Ureter (tissue), 1 donor: ENCODE data around the gene CCDC102A. TPM values are rescaled to one million over a fixed set of nuclear protein-coding genes. Genes with fewer than 3 reads are reported as not detected.

Experiments
- DNase-seq: peaks from one replicate; pipeline ENCODE4 v3.0.0-alpha.2; 2020; ENCODE audit warnings: low spot score
- total RNA-seq: library from RNA; stranded (reverse); gene quantifications from one replicate; pipeline ENCODE4 v1.2.4, GENCODE V29; 2023
- donor health status: DM: yes; HTN: yes; CAD: no.

CCDC102A gene
- total RNA-seq, 1 donor from 2014 or later: 4.6 TPM

- DNase-seq: peak; percentile 88
Observed at GRCh38 chr16:57462209-57462977, 74.0 kb downstream of the CCDC102A start, which contains the start of gene POLR2C. TSS of gene POLR2C (plus strand) at chr16:57462679. CDS start at chr16:57462725, 46 bp downstream.

Other genes with a start within 250 kb of the CCDC102A start
- not detected for gene CCL22, start 177.8 kb downstream of the CCDC102A start, total RNA-seq
- gene CX3CL1, start 164.1 kb downstream of the CCDC102A start, total RNA-seq: 31.1 TPM
- 0.78 TPM for gene CCL17, start 131.8 kb downstream of the CCDC102A start, total RNA-seq
- gene CIAPIN1, start 89.2 kb downstream of the CCDC102A start, total RNA-seq: 53.2 TPM
- 66.6 TPM for gene COQ9, start 89.1 kb downstream of the CCDC102A start, total RNA-seq
- 57.3 TPM for gene POLR2C, start 73.9 kb downstream of the CCDC102A start, total RNA-seq
- 12.5 TPM for gene DOK4, start 50.1 kb downstream of the CCDC102A start, total RNA-seq
- gene ADGRG5, start 6.1 kb upstream of the CCDC102A start, total RNA-seq: 0.75 TPM
- 201 TPM for gene ADGRG1, start 92.1 kb upstream of the CCDC102A start, total RNA-seq
- gene ADGRG3, start 131.7 kb upstream of the CCDC102A start, total RNA-seq: 2.2 TPM
- gene DRC7, start 158.2 kb upstream of the CCDC102A start, total RNA-seq: 0.49 TPM
- 19.0 TPM for gene KATNB1, start 199.2 kb upstream of the CCDC102A start, total RNA-seq